Hepatocyte (in vitro differentiated cells): ENCODE results near the gene INS. TPM values are rescaled to one million over a fixed set of nuclear protein-coding genes. Genes with fewer than 3 reads are reported as not detected.

ENCODE experiments used
- DNase-seq: peaks from one replicate; pipeline ENCODE4 v3.0.0-alpha.2; 2016; ENCODE audit warnings: low spot score
- H2AFZ ChIP-seq: fragments of 200-600 bp; sonication (generic); 2 replicates; pipeline ENCODE4 v1.6.0; 2016; ENCODE audit warnings: antibody characterized with exemption, mild to moderate bottlenecking
- H3K27ac ChIP-seq: fragments of 200-600 bp; sonication (generic); 2 replicates; pipeline ENCODE4 v1.5.1; 2016; ENCODE audit warnings: mild to moderate bottlenecking
- H3K27me3 ChIP-seq: fragments of 200-600 bp; sonication (generic); 2 replicates; pipeline ENCODE4 v1.6.1; 2016
- H3K36me3 ChIP-seq: fragments of 200-600 bp; sonication (generic); replicated peaks from 2 replicates; pipeline ENCODE4 v1.5.1; 2016; ENCODE audit warnings: low read depth; ENCODE audit not compliant: insufficient read depth
- H3K4me1 ChIP-seq: fragments of 200-600 bp; sonication (generic); 2 replicates; pipeline ENCODE4 v1.5.1; 2016; ENCODE audit warnings: mild to moderate bottlenecking, moderate library complexity; ENCODE audit not compliant: insufficient read depth
- H3K4me2 ChIP-seq: fragments of 200-600 bp; sonication (generic); 2 replicates; pipeline ENCODE4 v1.6.0; 2016
- H3K4me3 ChIP-seq: fragments of 200-600 bp; sonication (generic); 2 replicates; pipeline ENCODE4 v1.5.1; 2016; ENCODE audit warnings: mild to moderate bottlenecking
- H3K79me2 ChIP-seq: fragments of 200-600 bp; sonication (generic); 2 replicates; pipeline ENCODE4 v1.6.0; 2017; ENCODE audit warnings: mild to moderate bottlenecking
- H3K9me2 ChIP-seq: fragments of 200-600 bp; sonication (generic); replicated peaks from 2 replicates; pipeline ENCODE4 v1.6.0; 2017; ENCODE audit warnings: mild to moderate bottlenecking; ENCODE audit not compliant: insufficient read depth
- H3K9me3 ChIP-seq: fragments of 200-600 bp; sonication (generic); 2 replicates; pipeline ENCODE4 v1.5.1; 2016; ENCODE audit warnings: low read depth, mild to moderate bottlenecking
- H4K20me1 ChIP-seq: fragments of 200-600 bp; sonication (generic); 2 replicates; pipeline ENCODE4 v1.6.0; 2016; ENCODE audit warnings: mild to moderate bottlenecking; ENCODE audit not compliant: insufficient read depth, poor library complexity, severe bottlenecking
- EZH2 ChIP-seq: fragments of 200-600 bp; sonication (generic); IDR thresholded peaks from 2 replicates; pipeline ENCODE4 v1.6.1; 2016; ENCODE audit warnings: antibody characterized with exemption, mild to moderate bottlenecking, borderline replicate concordance
- EZH2phosphoT487 ChIP-seq: fragments of 200-600 bp; sonication (generic); IDR thresholded peaks from one replicate; pipeline ENCODE4 v1.6.1; 2018; ENCODE audit warnings: antibody characterized with exemption, mild to moderate bottlenecking, low read depth, moderate library complexity; ENCODE audit not compliant: unreplicated experiment, severe bottlenecking
- WGBS: methylation state at CpG from one replicate; pipeline ENCODE4 v1.1.6; 2016; ENCODE audit warnings: low lambda C conversion rate; ENCODE audit errors: missing lambda C conversion rate; 5-methylcytosine and 5-hydroxymethylcytosine counted together
- polyA plus RNA-seq: library from polyadenylated mRNA; unstranded; fragments of >200 nt; fragmentation: Nextera tagmentation; extraction: Ambion mirVana; gene quantifications from 2 replicates; pipeline ENCODE4 v1.2.1, GENCODE V29; 2016
- total RNA-seq: library from RNA; depleted of rRNA; stranded (reverse); fragments of >200 nt; gene quantifications from 2 replicates; pipeline ENCODE4 v1.2.3, GENCODE V29; 2014
- TF ChIP-seq, protein P1 (sequence below): fragments of 200-600 bp; sonication (generic); IDR thresholded peaks from 2 replicates; pipeline ENCODE4 v1.5.1; 2016; ENCODE audit warnings: antibody characterized with exemption, mild to moderate bottlenecking; ENCODE audit not compliant: poor library complexity

The INS gene
- total and polyA plus RNA-seq, 2 experiments from 2014 or later = not detected

DNA sequence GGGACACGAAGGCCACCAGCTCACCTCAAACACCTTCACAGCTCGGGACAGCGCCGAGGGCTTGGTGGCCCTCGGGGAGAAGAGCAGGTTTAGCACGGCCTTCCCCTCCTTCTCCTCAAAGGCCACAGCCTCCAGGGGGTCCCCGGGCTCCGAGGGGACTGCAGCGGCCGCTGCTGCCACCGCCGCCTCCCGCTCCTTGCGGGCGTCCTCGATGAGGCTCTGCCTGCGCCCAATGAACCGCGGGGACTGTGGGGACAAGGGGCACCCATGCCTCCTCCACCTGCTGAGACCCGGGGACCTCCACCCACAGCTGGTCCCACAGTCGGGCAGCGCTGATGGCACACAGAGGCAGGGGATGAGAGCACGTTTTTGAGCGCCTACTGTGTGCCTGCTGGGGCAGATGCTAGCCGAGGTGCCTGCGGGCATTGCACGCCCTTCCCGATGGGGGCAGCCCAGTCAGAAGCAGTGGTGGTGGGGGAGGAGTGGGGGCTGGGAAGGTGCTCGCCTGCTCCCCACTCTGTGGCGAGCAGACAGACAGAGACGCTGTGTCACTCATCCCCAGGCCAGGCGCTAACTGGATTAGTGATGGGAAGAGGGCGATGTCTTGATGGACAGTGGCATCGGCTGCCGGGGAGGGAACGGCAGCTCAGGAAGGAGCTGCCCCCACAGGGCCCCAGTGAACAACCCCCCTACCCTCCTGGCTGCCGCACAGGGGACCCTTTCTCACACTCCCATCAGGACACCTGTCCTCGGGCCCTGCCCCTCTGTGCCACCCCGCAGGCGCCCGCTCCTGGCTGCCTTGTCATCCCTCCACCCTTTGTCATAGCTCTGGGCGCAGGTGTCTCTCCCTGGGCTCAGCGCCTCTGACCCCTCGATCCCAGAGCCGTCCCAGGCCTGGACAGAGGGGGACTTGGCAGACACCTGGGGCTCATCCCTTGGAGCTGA is 8.9 kb upstream of the INS start:
- WGBS = 91% methylated on average over 40 of the region's 45 CpGs
- Histone ChIP-seq H3K4me3 (no peak overlapping the region), H3K4me1 (peaks cover 5% of the 10 kb centered on the region), H2AFZ (no peak overlapping the region), H4K20me1 (no peaks in the 10 kb centered on the region), H3K27ac (no peak overlapping the region), H3K27me3 (no peaks in the 10 kb centered on the region), H3K79me2 (no peaks in the 10 kb centered on the region), H3K9me2 (no peaks in the 10 kb centered on the region), H3K36me3 (no peaks in the 10 kb centered on the region), H3K4me2 (no peak overlapping the region), H3K9me3 (no peaks in the 10 kb centered on the region)
- no peak for DNase-seq
- TF ChIP-seq, protein P1, sequence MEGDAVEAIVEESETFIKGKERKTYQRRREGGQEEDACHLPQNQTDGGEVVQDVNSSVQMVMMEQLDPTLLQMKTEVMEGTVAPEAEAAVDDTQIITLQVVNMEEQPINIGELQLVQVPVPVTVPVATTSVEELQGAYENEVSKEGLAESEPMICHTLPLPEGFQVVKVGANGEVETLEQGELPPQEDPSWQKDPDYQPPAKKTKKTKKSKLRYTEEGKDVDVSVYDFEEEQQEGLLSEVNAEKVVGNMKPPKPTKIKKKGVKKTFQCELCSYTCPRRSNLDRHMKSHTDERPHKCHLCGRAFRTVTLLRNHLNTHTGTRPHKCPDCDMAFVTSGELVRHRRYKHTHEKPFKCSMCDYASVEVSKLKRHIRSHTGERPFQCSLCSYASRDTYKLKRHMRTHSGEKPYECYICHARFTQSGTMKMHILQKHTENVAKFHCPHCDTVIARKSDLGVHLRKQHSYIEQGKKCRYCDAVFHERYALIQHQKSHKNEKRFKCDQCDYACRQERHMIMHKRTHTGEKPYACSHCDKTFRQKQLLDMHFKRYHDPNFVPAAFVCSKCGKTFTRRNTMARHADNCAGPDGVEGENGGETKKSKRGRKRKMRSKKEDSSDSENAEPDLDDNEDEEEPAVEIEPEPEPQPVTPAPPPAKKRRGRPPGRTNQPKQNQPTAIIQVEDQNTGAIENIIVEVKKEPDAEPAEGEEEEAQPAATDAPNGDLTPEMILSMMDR = no peak
- TF ChIP-seq EZH2phosphoT487 (no peak), EZH2 (no peak)

DNA sequence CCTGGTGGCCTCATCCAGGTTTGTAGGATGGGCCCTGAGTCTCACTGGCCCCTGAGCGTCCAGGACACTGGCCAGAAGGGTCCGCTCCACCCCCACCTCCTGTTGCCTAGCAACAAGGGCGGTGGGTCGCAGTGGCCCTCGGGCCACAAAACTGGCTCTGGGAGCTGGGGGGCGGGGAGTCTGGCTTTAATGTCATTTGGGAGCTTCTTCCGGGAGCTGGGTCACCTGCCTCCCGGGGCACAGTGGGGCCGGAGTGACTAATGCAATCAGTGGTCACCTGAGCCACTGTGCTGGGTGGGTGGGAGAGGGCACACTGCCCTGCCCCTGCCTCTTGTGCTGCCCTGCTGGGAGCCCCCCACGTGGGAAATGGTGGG is 8.0 kb upstream of the INS start:
- Histone ChIP-seq H3K4me2 (no peak overlapping the region), H3K79me2 (no peaks in the 10 kb centered on the region), H2AFZ (no peak overlapping the region), H3K27ac (no peak overlapping the region), H3K36me3 (no peaks in the 10 kb centered on the region), H3K9me3 (no peaks in the 10 kb centered on the region), H3K4me1 (peaks cover 5% of the 10 kb centered on the region), H3K9me2 (no peaks in the 10 kb centered on the region), H4K20me1 (no peaks in the 10 kb centered on the region), H3K27me3 (no peaks in the 10 kb centered on the region), H3K4me3 (no peak overlapping the region)
- WGBS = 63% methylated on average over 10 of the region's 10 CpGs
- DNase-seq = no peak
- TF ChIP-seq EZH2phosphoT487 (no peak), EZH2 (no peak)
- TF ChIP-seq, protein P1 = no peak

DNA sequence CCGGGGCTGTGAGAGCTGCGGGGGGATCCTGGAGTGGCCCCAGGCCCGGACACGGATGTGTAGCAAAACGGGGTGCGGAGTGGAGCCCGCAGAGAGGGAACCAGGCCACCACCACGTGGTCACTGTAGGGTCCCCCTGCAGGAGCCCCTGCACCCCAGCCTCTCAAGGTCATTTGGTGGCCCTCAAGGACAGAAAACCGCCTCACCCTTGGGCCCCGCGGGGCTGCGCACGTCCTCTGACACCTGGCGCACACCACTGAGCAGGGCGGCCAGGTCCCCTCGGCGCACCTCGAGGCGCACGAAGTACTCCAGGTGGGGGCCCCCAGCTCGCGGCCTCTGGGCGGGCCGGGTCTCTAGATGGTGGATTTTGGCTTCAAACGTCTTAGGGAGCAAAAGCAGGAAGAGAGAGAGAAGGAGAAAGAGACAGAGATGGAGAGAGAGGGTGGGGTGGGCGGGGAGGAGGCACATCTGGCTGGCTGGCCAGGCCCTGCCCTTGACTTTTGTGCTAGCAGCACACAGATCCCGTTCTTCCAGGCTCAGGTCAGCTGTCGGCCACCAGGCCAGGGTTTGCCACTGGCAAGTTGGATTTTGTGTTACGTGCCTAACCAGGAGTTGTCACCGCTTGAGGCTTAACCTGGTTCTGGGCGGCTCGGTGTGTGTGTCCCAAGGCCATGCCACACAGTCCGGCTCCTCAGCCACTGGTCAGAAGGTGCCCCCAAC is 7.4 kb upstream of the INS start:
- Histone ChIP-seq H3K27ac (no peak overlapping the region), H3K36me3 (no peaks in the 10 kb centered on the region), H3K4me1 (peaks cover 5% of the 10 kb centered on the region), H3K9me2 (no peaks in the 10 kb centered on the region), H3K4me3 (no peak overlapping the region), H3K4me2 (no peak overlapping the region), H4K20me1 (no peaks in the 10 kb centered on the region), H3K9me3 (no peaks in the 10 kb centered on the region), H3K79me2 (no peaks in the 10 kb centered on the region), H2AFZ (no peak overlapping the region), H3K27me3 (no peaks in the 10 kb centered on the region)
- TF ChIP-seq EZH2phosphoT487 (no peak), EZH2 (no peak)
- TF ChIP-seq, protein P1 = no peak
- DNase-seq = no peak
- WGBS = 94% methylated on average over 31 of the region's 33 CpGs
